HG02973 (cell line): ENCODE measurements around the gene ULK4.
"Not testable (repeated sequence)": the region's sequence is repeated elsewhere in the genome, so short reads cannot be mapped to it uniquely, and the experiment has no call there.

Experiments
- ATAC-seq: cut with Tn5 transposase; IDR thresholded peaks from one replicate; pipeline ENCODE4 v1.9.1; 2021; ENCODE audit warnings: moderate library complexity; ENCODE audit not compliant: unreplicated experiment

ULK4 gene

GRCh38 chr3:41961751-41962679 lies at the start of gene ULK4:
ULK4 (minus strand) TSS chr3:41962103; CDS start chr3:41954759, 7,344 bp downstream.
- ATAC-seq, result peak; percentile 94

GRCh38 chr3:42010530-42010929 lies 48.6 kb upstream of the ULK4 start:
- ATAC-seq, result no peak

- ATAC-seq, result no peak
Measured at GRCh38 chr3:42009456-42009855, 47.6 kb upstream of the ULK4 start.

- ATAC-seq, result no peak
Measured at GRCh38 chr3:42007785-42008184, 45.9 kb upstream of the ULK4 start.

- no peak for ATAC-seq
Measured at GRCh38 chr3:42005401-42005800, 43.5 kb upstream of the ULK4 start.

GRCh38 chr3:42002790-42003189 lies 40.9 kb upstream of the ULK4 start:
- no peak for ATAC-seq

- no peak for ATAC-seq
Measured at GRCh38 chr3:42001777-42002176, 39.9 kb upstream of the ULK4 start.

- no peak for ATAC-seq
Measured at GRCh38 chr3:41999909-42000308, 38.0 kb upstream of the ULK4 start.

- ATAC-seq, result no peak
Measured at GRCh38 chr3:41997702-41998550, 36.0 kb upstream of the ULK4 start.

- no peak for ATAC-seq
Measured at GRCh38 chr3:41991437-41991836, 29.5 kb upstream of the ULK4 start.

- ATAC-seq, result no peak
Measured at GRCh38 chr3:41989518-41989917, 27.6 kb upstream of the ULK4 start.

GRCh38 chr3:41987627-41988026 lies 25.7 kb upstream of the ULK4 start:
- ATAC-seq, result no peak

GRCh38 chr3:41986561-41986960 lies 24.7 kb upstream of the ULK4 start:
- ATAC-seq, result no peak

- ATAC-seq, result no peak
Measured at GRCh38 chr3:41985018-41985417, 23.1 kb upstream of the ULK4 start.

GRCh38 chr3:41983091-41983490 lies 21.2 kb upstream of the ULK4 start:
- ATAC-seq, result not testable (repeated sequence)

- not testable (repeated sequence) for ATAC-seq
Measured at GRCh38 chr3:41977401-41977800, 15.5 kb upstream of the ULK4 start.

- ATAC-seq, result no peak
Measured at GRCh38 chr3:41975416-41976103, 13.7 kb upstream of the ULK4 start.

- no peak for ATAC-seq
Measured at GRCh38 chr3:41974223-41974622, 12.3 kb upstream of the ULK4 start.

- no peak for ATAC-seq
Measured at GRCh38 chr3:41972802-41973201, 10.9 kb upstream of the ULK4 start.

GRCh38 chr3:41966206-41966605 lies 4.3 kb upstream of the ULK4 start:
- no peak for ATAC-seq

- no peak for ATAC-seq
Measured at GRCh38 chr3:41963823-41964222, 1.9 kb upstream of the ULK4 start.
